HepG2 (cell line): ENCODE results near the gene HNF1B. TPM values are rescaled to one million over a fixed set of nuclear protein-coding genes. Genes with fewer than 3 reads are reported as not detected.
A peak's percentile ranks its signal among the peaks of the same experiment; 100 is the strongest.

ENCODE experiments used
- AGO1 ChIP-seq: fragments of 200-400 bp; formaldehyde crosslinking; IDR thresholded peaks from 2 replicates; pipeline ENCODE4 v1.6.1; 2017; ENCODE audit warnings: mild to moderate bottlenecking, low read depth, low read length, moderate library complexity; ENCODE audit not compliant: poor library complexity, severe bottlenecking
- CEBPB ChIP-seq: IDR thresholded peaks from 2 replicates; pipeline ENCODE4 v1.6.1; 2011; ENCODE audit warnings: low read depth, low read length, improper control_type of control experiment, borderline replicate concordance
- CHCHD3 ChIP-seq: sonication (generic); formaldehyde crosslinking; IDR thresholded peaks from 2 replicates; pipeline ENCODE4 v1.8.0; 2022; ENCODE audit warnings: mild to moderate bottlenecking, missing genetic modification reagents, moderate library complexity
- DR1 ChIP-seq: sonication (generic); formaldehyde crosslinking; IDR thresholded peaks from 2 replicates; pipeline ENCODE4 v1.8.0; 2021; ENCODE audit warnings: mild to moderate bottlenecking, missing genetic modification reagents, inconsistent platforms
- MEIS1 ChIP-seq: sonication (generic); formaldehyde crosslinking; IDR thresholded peaks from 2 replicates; pipeline ENCODE4 v1.9.0; 2021; ENCODE audit warnings: mild to moderate bottlenecking, missing genetic modification reagents, moderate library complexity, borderline replicate concordance
- MTF1 ChIP-seq: sonication (generic); formaldehyde crosslinking; IDR thresholded peaks from 2 replicates; pipeline ENCODE4 v1.5.0; 2020; ENCODE audit warnings: missing genetic modification reagents
- MXD4 ChIP-seq: IDR thresholded peaks from 2 replicates; pipeline ENCODE4 v1.6.1; 2016; ENCODE audit warnings: mild to moderate bottlenecking, missing biosample characterization, missing genetic modification reagents
- SATB2 ChIP-seq: sonication (generic); formaldehyde crosslinking; IDR thresholded peaks from 2 replicates; pipeline ENCODE4 v1.5.0; 2020; ENCODE audit warnings: missing genetic modification reagents
- SETDB1 ChIP-seq: sonication (generic); formaldehyde crosslinking; IDR thresholded peaks from 2 replicates; pipeline ENCODE4 v1.5.1; 2020; ENCODE audit warnings: missing genetic modification reagents, mild to moderate bottlenecking, borderline replicate concordance
- TERF1 ChIP-seq: sonication (generic); formaldehyde crosslinking; IDR thresholded peaks from 2 replicates; pipeline ENCODE4 v1.8.0; 2022; ENCODE audit warnings: mild to moderate bottlenecking, missing genetic modification reagents, moderate library complexity
- ZBTB1 ChIP-seq: sonication (generic); formaldehyde crosslinking; IDR thresholded peaks from 2 replicates; pipeline ENCODE4 v1.4.0; 2020; ENCODE audit warnings: missing genetic modification reagents, borderline replicate concordance
- ZBTB39 ChIP-seq: sonication (generic); formaldehyde crosslinking; IDR thresholded peaks from 2 replicates; pipeline ENCODE4 v1.5.0; 2020; ENCODE audit warnings: missing genetic modification reagents
- ZBTB44 ChIP-seq: sonication (generic); formaldehyde crosslinking; IDR thresholded peaks from 2 replicates; pipeline ENCODE4 v1.4.0; 2020; ENCODE audit warnings: missing genetic modification reagents
- ZNF142 ChIP-seq: sonication (generic); formaldehyde crosslinking; IDR thresholded peaks from 2 replicates; pipeline ENCODE4 v1.4.0; 2020; ENCODE audit warnings: missing genetic modification reagents
- ZNF207 ChIP-seq: fragments of 450-650 bp; IDR thresholded peaks from 2 replicates; pipeline ENCODE4 v1.6.1; 2016; ENCODE audit warnings: antibody characterized with exemption, borderline replicate concordance
- ZNF260 ChIP-seq: sonication (generic); formaldehyde crosslinking; IDR thresholded peaks from 2 replicates; pipeline ENCODE4 v1.4.0; 2020; ENCODE audit warnings: missing genetic modification reagents, low read depth, mild to moderate bottlenecking, borderline replicate concordance
- ZNF564 ChIP-seq: sonication (generic); formaldehyde crosslinking; IDR thresholded peaks from 2 replicates; pipeline ENCODE4 v1.8.1; 2023; ENCODE audit warnings: mild to moderate bottlenecking, missing genetic modification reagents
- ZNF605 ChIP-seq: sonication (generic); formaldehyde crosslinking; IDR thresholded peaks from 2 replicates; pipeline ENCODE4 v1.8.0; 2022; ENCODE audit warnings: mild to moderate bottlenecking, missing genetic modification reagents
- ZNF660 ChIP-seq: sonication (generic); formaldehyde crosslinking; IDR thresholded peaks from 2 replicates; pipeline ENCODE4 v1.5.1; 2020; ENCODE audit warnings: mild to moderate bottlenecking, low read depth, missing genetic modification reagents, borderline replicate concordance
- polyA plus RNA-seq, 8 experiments: library from polyadenylated mRNA; depleted of rRNA in 3 of 8; stranded (reverse) in 7 of 8; unstranded in 1 of 8; fragments of >200 nt; fragmentation: Illumina TruSeq in 4 of 8; extraction: Trizol in 4 of 8; gene quantifications; 2 replicates each; pipeline versions ENCODE4 v1.2.1 to v1.2.3, GENCODE V29; 2011 to 2016; ENCODE audit warnings: low read depth in 4 of 8, missing spikeins in 1 of 8, mixed read lengths in 1 of 8; ENCODE audit not compliant: insufficient read depth in 1 of 8
- total RNA-seq, 5 experiments: library from RNA; depleted of rRNA; stranded (reverse); fragments of >200 nt; fragmentation: Illumina TruSeq; extraction: Trizol; gene quantifications; 2 replicates each; pipeline ENCODE4 v1.2.3, GENCODE V29; 2016; ENCODE audit warnings: low read depth in 1 of 5

The HNF1B gene
- total and polyA plus RNA-seq, 2 of the 13 experiments (the other 11 are each of a cell fraction or from before 2014, with no cell fraction given), result 1.9 to 5.3 TPM

GRCh38 chr17:37708616-37709212 lies 36.1 kb downstream of the HNF1B start (continued):
- TF ChIP-seq ZNF605 (peak; percentile 86; the same call in 1 of the 2 replicates), MXD4 (CRISPR knock-in tag) (no peak), ZNF207 (no peak), AGO1 (no peak), ZNF564 (CRISPR knock-in tag) (no peak), ZNF260 (no peak), SATB2 (CRISPR knock-in tag) (no peak), ZNF142 (CRISPR knock-in tag) (peak; percentile 36; the same call in 1 of the 2 replicates), CHCHD3 (CRISPR knock-in tag) (no peak), ZBTB1 (CRISPR knock-in tag) (no peak), TERF1 (CRISPR knock-in tag) (no peak), SETDB1 (CRISPR knock-in tag) (no peak), ZBTB44 (no peak), MTF1 (no peak), DR1 (CRISPR knock-in tag) (no peak), ZBTB39 (CRISPR knock-in tag) (no peak), MEIS1 (CRISPR knock-in tag) (0 out of 2 replicates have a peak, but pooled peaks have one; percentile 14), ZNF660 (CRISPR knock-in tag) (no peak), CEBPB (peak; percentile 31; the same call in 1 of the 2 replicates)
